ENCODE results near the gene LMOD3. TPM values are rescaled to one million over a fixed set of nuclear protein-coding genes. Genes with fewer than 3 reads are reported as not detected.

LMOD3 gene
- polyA plus RNA-seq, 3 donors = not detected

DNA sequence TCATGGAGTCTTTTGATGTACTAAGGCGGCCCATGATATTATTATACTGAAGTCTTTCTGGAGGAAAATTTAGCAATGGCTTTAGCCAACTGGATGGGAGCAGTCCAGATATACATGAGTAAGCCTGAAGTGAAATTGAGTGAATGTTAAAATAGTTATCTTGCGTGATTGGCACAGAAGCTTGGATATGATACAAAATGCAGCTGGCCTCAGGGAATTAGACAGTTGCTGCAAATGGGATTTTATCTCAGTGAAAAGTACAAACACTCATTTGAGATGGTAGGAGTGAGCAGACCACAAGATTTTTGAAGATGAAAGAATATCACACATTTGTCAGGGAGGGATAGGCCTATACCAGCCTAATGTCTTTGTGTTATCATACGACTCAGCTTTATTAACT lies 8.9 kb downstream of the LMOD3 start:
- H3K27ac Mint-ChIP-seq = no peak overlapping the region

DNA sequence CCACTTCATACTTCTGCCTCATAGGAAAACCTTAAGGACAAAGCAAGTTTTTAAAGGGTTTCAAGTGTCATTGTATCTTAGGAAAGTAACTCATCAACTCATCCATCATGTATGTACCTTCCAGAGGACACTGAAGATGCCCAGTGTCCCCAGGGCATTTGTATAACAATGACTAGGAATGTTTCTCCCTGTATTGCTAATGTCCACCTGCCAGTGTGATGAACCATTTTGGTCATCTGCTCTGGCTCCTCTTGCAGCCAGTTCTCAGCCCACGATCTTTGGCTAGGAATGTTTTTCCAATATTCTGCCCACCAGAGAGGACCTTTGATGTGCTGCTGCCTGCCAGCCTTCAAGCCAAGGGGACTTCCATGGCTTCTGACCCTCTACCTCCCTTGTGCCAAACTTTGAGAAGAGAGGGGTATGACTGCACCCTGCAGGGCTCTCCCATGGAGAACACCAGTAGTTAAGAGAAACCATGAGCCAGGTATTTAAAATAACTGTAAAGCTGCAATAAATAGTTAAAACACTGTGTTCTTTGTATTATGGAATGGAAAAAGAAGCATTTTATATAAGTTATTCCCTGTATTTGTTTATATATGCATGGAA lies 11.4 kb downstream of the LMOD3 start:
- intact Hi-C loops (cut with micrococcal nuclease) = no loop called here
- Histone ChIP-seq H3K9ac (ENCODE audit: insufficient read depth, low read length, poor library complexity, severe bottlenecking) (no peak overlapping the region), H3K27me3 (ENCODE audit: control insufficient read depth in 2 of 2, insufficient read depth in 2 of 2, low read length in 2 of 2) (no peaks in the 10 kb centered on the region), H3K36me3 (replicated peaks in 1 of 2; ENCODE audit: control insufficient read depth in 1 of 2, insufficient read depth in 2 of 2, low read length in 2 of 2) (peaks cover 0 to 5% of the 10 kb centered on the region in 2 donors), H3K4me3 (replicated peaks in 1 of 3; ENCODE audit: low read depth in 2 of 3, low read length in 3 of 3) (no peak overlapping the region), H3K4me1 (ENCODE audit: control insufficient read depth in 1 of 2, insufficient read depth in 2 of 2, low read length in 2 of 2) (peaks cover 4 to 5% of the 10 kb centered on the region in 2 donors), H4K20me1 (ENCODE audit: insufficient read depth, low read length) (peaks cover 3% of the 10 kb centered on the region), H3K9me3 (replicated peaks in 1 of 2; ENCODE audit: control insufficient read depth in 1 of 2, insufficient read depth in 1 of 2, low read length in 2 of 2) (no peaks in the 10 kb centered on the region), H3K27ac (ENCODE audit: low read depth in 1 of 2, low read length in 2 of 2) (no peak overlapping the region), H2AFZ (ENCODE audit: insufficient read depth, low read depth, low read length, poor library complexity, severe bottlenecking) (no peak overlapping the region), H3K79me2 (ENCODE audit: insufficient read depth, low read length) (peaks cover 10% of the 10 kb centered on the region), H3K4me2 (replicated peaks; ENCODE audit: extremely low read depth, low read length, poor library complexity, severe bottlenecking) (no peak overlapping the region)
- Mint-ChIP-seq H3K27ac (peak overlapping the region in 1 of 7 donors; percentile 50), H3K4me1 (peaks cover 8% of the 10 kb centered on the region), H3K9me3 (no peaks in the 10 kb centered on the region), H3K27me3 (ENCODE audit: low read depth in 3 of 3) (peaks cover 0 to 3% (median 0%) of the 10 kb centered on the region in 3 donors), H3K36me3 (peaks cover 1% of the 10 kb centered on the region in 2 donors), H3K4me3 (no peak overlapping the region)
- no peak for DNase-seq
- TF ChIP-seq, protein P1, sequence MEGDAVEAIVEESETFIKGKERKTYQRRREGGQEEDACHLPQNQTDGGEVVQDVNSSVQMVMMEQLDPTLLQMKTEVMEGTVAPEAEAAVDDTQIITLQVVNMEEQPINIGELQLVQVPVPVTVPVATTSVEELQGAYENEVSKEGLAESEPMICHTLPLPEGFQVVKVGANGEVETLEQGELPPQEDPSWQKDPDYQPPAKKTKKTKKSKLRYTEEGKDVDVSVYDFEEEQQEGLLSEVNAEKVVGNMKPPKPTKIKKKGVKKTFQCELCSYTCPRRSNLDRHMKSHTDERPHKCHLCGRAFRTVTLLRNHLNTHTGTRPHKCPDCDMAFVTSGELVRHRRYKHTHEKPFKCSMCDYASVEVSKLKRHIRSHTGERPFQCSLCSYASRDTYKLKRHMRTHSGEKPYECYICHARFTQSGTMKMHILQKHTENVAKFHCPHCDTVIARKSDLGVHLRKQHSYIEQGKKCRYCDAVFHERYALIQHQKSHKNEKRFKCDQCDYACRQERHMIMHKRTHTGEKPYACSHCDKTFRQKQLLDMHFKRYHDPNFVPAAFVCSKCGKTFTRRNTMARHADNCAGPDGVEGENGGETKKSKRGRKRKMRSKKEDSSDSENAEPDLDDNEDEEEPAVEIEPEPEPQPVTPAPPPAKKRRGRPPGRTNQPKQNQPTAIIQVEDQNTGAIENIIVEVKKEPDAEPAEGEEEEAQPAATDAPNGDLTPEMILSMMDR (IDR thresholded peaks at IDR 0.05) = no peak
- no CpG with 5 or more reads among the region's 1 CpG for WGBS (ENCODE audit: insufficient coverage)

More for the DNA sequence above, 8.9 kb downstream of the LMOD3 start:
- Histone ChIP-seq H3K4me3 (replicated peaks in 1 of 3; ENCODE audit: low read depth in 2 of 3, low read length in 3 of 3) (no peak overlapping the region), H3K9me3 (replicated peaks in 1 of 2; ENCODE audit: control insufficient read depth in 1 of 2, insufficient read depth in 1 of 2, low read length in 2 of 2) (no peaks in the 10 kb centered on the region), H2AFZ (ENCODE audit: insufficient read depth, low read depth, low read length, poor library complexity, severe bottlenecking) (no peak overlapping the region), H3K36me3 (replicated peaks in 1 of 2; ENCODE audit: control insufficient read depth in 1 of 2, insufficient read depth in 2 of 2, low read length in 2 of 2) (no peaks in the 10 kb centered on the region), H3K79me2 (ENCODE audit: insufficient read depth, low read length) (no peaks in the 10 kb centered on the region), H3K27ac (ENCODE audit: low read depth in 1 of 2, low read length in 2 of 2) (no peak overlapping the region), H3K4me2 (replicated peaks; ENCODE audit: extremely low read depth, low read length, poor library complexity, severe bottlenecking) (no peak overlapping the region), H4K20me1 (ENCODE audit: insufficient read depth, low read length) (no peaks in the 10 kb centered on the region), H3K9ac (ENCODE audit: insufficient read depth, low read length, poor library complexity, severe bottlenecking) (no peak overlapping the region), H3K27me3 (ENCODE audit: control insufficient read depth in 2 of 2, insufficient read depth in 2 of 2, low read length in 2 of 2) (no peaks in the 10 kb centered on the region), H3K4me1 (ENCODE audit: control insufficient read depth in 1 of 2, insufficient read depth in 2 of 2, low read length in 2 of 2) (no peaks in the 10 kb centered on the region)
- Mint-ChIP-seq H3K9me3 (no peaks in the 10 kb centered on the region), H3K4me1 (peaks cover 1% of the 10 kb centered on the region), H3K4me3 (no peak overlapping the region), H3K27me3 (ENCODE audit: low read depth in 3 of 3) (peaks cover 0 to 3% (median 0%) of the 10 kb centered on the region in 3 donors), H3K36me3 (no peaks in the 10 kb centered on the region)
- 89% methylated on average over 1 of the region's 3 CpGs for WGBS (ENCODE audit: insufficient coverage)
- DNase-seq = no peak
- intact Hi-C loops (cut with micrococcal nuclease) = no loop called here
- TF ChIP-seq, protein P1 (IDR thresholded peaks at IDR 0.05) = no peak
